Activated naive CD4-positive, alpha-beta T cell treated with anti-CD3 and anti-CD28 coated beads, Interleukin-2, amount 50 U/mL, for 16 hours (primary cell): ENCODE results near the gene JMJD4.

Experiments used
- DNase-seq: peaks from one replicate; pipeline ENCODE4 v3.0.0-alpha.2; 2020

The JMJD4 gene

GRCh38 chr1:227734856-227735538, at the start of gene JMJD4, which contains the start of gene SNAP47:
JMJD4 (minus strand) TSS chr1:227735302; CDS start chr1:227735273, 29 bp downstream.
SNAP47 (plus strand) TSS chr1:227735435; CDS start chr1:227747737, 12,302 bp downstream.
- DNase-seq = peak; percentile 92

- no peak for DNase-seq
Measured at GRCh38 chr1:227782226-227782625, 47.1 kb upstream of the JMJD4 start.

GRCh38 chr1:227781314-227781930, 46.3 kb upstream of the JMJD4 start:
- DNase-seq = no peak

- no peak for DNase-seq
Measured at GRCh38 chr1:227780101-227781044, 45.3 kb upstream of the JMJD4 start.

- no peak for DNase-seq
Measured at GRCh38 chr1:227779685-227780084, 44.6 kb upstream of the JMJD4 start.

GRCh38 chr1:227779021-227779441, 43.9 kb upstream of the JMJD4 start:
- no peak for DNase-seq

GRCh38 chr1:227778401-227778947, 43.4 kb upstream of the JMJD4 start:
- no peak for DNase-seq

GRCh38 chr1:227777646-227778045, 42.5 kb upstream of the JMJD4 start:
- DNase-seq = no peak

- DNase-seq = no peak
Measured at GRCh38 chr1:227777156-227777555, 42.1 kb upstream of the JMJD4 start.

GRCh38 chr1:227776331-227776771, 41.2 kb upstream of the JMJD4 start:
- DNase-seq = no peak

- DNase-seq = no peak
Measured at GRCh38 chr1:227775841-227776240, 40.7 kb upstream of the JMJD4 start.

GRCh38 chr1:227774821-227775661, 39.9 kb upstream of the JMJD4 start:
- no peak for DNase-seq

GRCh38 chr1:227774051-227774731, 39.1 kb upstream of the JMJD4 start:
- no peak for DNase-seq

- DNase-seq = no peak
Measured at GRCh38 chr1:227773558-227773957, 38.5 kb upstream of the JMJD4 start.

GRCh38 chr1:227771771-227772170, 36.7 kb upstream of the JMJD4 start:
- DNase-seq = no peak

- DNase-seq = no peak
Measured at GRCh38 chr1:227771326-227771725, 36.2 kb upstream of the JMJD4 start.

GRCh38 chr1:227770812-227771211, 35.7 kb upstream of the JMJD4 start:
- no peak for DNase-seq

GRCh38 chr1:227769936-227770494, 34.9 kb upstream of the JMJD4 start:
- no peak for DNase-seq

GRCh38 chr1:227769047-227769935, 34.2 kb upstream of the JMJD4 start:
- DNase-seq = no peak

GRCh38 chr1:227768640-227769039, 33.5 kb upstream of the JMJD4 start:
- no peak for DNase-seq
